ENCODE measurements around the gene BTN1A1. TPM values are rescaled to one million over a fixed set of nuclear protein-coding genes. Genes with fewer than 3 reads are reported as not detected.

Gene BTN1A1
- total RNA-seq, 1 experiment from 2014 or later: 0.10 TPM

- H3K27ac ChIP-seq (ENCODE audit: low read length): no peak overlapping the region
These were observed 15.9 kb upstream of the BTN1A1 start for GRCh38 chr6:26484161-26484560.

GRCh38 chr6:26485112-26485780, 14.9 kb upstream of the BTN1A1 start:
- ATAC-seq: no peak
- intact Hi-C loops (cut with micrococcal nuclease; ENCODE audit: unreplicated experiment) (no loop called here), in situ Hi-C loops (cut with HindIII; ENCODE audit: low pct_unique_long_range_greater_than_20kb, low sequenced_read_pairs) (no loop called here)
- TF ChIP-seq POLR2AphosphoS5 (IDR thresholded peaks at IDR 0.05; ENCODE audit: low read depth, low read length): no peak
- TF ChIP-seq, protein P1, sequence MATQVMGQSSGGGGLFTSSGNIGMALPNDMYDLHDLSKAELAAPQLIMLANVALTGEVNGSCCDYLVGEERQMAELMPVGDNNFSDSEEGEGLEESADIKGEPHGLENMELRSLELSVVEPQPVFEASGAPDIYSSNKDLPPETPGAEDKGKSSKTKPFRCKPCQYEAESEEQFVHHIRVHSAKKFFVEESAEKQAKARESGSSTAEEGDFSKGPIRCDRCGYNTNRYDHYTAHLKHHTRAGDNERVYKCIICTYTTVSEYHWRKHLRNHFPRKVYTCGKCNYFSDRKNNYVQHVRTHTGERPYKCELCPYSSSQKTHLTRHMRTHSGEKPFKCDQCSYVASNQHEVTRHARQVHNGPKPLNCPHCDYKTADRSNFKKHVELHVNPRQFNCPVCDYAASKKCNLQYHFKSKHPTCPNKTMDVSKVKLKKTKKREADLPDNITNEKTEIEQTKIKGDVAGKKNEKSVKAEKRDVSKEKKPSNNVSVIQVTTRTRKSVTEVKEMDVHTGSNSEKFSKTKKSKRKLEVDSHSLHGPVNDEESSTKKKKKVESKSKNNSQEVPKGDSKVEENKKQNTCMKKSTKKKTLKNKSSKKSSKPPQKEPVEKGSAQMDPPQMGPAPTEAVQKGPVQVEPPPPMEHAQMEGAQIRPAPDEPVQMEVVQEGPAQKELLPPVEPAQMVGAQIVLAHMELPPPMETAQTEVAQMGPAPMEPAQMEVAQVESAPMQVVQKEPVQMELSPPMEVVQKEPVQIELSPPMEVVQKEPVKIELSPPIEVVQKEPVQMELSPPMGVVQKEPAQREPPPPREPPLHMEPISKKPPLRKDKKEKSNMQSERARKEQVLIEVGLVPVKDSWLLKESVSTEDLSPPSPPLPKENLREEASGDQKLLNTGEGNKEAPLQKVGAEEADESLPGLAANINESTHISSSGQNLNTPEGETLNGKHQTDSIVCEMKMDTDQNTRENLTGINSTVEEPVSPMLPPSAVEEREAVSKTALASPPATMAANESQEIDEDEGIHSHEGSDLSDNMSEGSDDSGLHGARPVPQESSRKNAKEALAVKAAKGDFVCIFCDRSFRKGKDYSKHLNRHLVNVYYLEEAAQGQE (IDR thresholded peaks at IDR 0.05; ENCODE audit: insufficient read depth in 1 of 2, low read depth in 2 of 2, low read length in 1 of 2): no peak
- no peak for TF ChIP-seq TCF7L2 (IDR thresholded peaks at IDR 0.05; ENCODE audit: low read depth, low read length)
- TF ChIP-seq SIN3A (IDR thresholded peaks at IDR 0.05; ENCODE audit: borderline replicate concordance, insufficient read depth, low read depth, low read length): no peak
- TF ChIP-seq, protein P2, sequence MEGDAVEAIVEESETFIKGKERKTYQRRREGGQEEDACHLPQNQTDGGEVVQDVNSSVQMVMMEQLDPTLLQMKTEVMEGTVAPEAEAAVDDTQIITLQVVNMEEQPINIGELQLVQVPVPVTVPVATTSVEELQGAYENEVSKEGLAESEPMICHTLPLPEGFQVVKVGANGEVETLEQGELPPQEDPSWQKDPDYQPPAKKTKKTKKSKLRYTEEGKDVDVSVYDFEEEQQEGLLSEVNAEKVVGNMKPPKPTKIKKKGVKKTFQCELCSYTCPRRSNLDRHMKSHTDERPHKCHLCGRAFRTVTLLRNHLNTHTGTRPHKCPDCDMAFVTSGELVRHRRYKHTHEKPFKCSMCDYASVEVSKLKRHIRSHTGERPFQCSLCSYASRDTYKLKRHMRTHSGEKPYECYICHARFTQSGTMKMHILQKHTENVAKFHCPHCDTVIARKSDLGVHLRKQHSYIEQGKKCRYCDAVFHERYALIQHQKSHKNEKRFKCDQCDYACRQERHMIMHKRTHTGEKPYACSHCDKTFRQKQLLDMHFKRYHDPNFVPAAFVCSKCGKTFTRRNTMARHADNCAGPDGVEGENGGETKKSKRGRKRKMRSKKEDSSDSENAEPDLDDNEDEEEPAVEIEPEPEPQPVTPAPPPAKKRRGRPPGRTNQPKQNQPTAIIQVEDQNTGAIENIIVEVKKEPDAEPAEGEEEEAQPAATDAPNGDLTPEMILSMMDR (IDR thresholded peaks at IDR 0.05): no peak
- H3K27ac ChIP-seq (ENCODE audit: low read length): no peak overlapping the region
- H3K9me3 ChIP-seq (ENCODE audit: control insufficient read depth, insufficient read depth, low read depth, low read length): no peaks in the 10 kb centered on the region
- POLR2A ChIA-PET: interaction anchor here (1.1 kb wide), 1 partner anchor 11 kb away, joined by 3 read pairs; no protein-coding TSS in a partner anchor
- no TSS peak for BruUV-seq (replicated peaks)
- no peaks in the 10 kb centered on the region for H3K4me1 ChIP-seq (ENCODE audit: control insufficient read depth, insufficient read depth, low read length)
- H3K27me3 ChIP-seq (ENCODE audit: control insufficient read depth, insufficient read depth, low read length): no peaks in the 10 kb centered on the region
- CTCF ChIA-PET: no interaction called here
- no peaks in the 10 kb centered on the region for H3K36me3 ChIP-seq (ENCODE audit: control insufficient read depth, insufficient read depth, low read length)
- DNase-seq (ENCODE audit: low read depth, low spot score): no peak
- no peak overlapping the region for H3K4me3 ChIP-seq (ENCODE audit: low read depth in 2 of 2, low read length in 2 of 2)

More at GRCh38 chr6:26484161-26484560, 15.9 kb upstream of the BTN1A1 start:
- BruUV-seq (replicated peaks): no TSS peak
- DNase-seq (ENCODE audit: low read depth, low spot score) (no peak), ATAC-seq (no peak)
- Histone ChIP-seq H3K9me3 (ENCODE audit: control insufficient read depth, insufficient read depth, low read depth, low read length) (no peaks in the 10 kb centered on the region), H3K4me1 (ENCODE audit: control insufficient read depth, insufficient read depth, low read length) (no peaks in the 10 kb centered on the region), H3K27me3 (ENCODE audit: control insufficient read depth, insufficient read depth, low read length) (no peaks in the 10 kb centered on the region), H3K36me3 (ENCODE audit: control insufficient read depth, insufficient read depth, low read length) (no peaks in the 10 kb centered on the region), H3K4me3 (ENCODE audit: low read depth in 2 of 2, low read length in 2 of 2) (no peak overlapping the region)
- no peak for TF ChIP-seq TCF7L2 (IDR thresholded peaks at IDR 0.05; ENCODE audit: low read depth, low read length)
- TF ChIP-seq SIN3A (IDR thresholded peaks at IDR 0.05; ENCODE audit: borderline replicate concordance, insufficient read depth, low read depth, low read length): no peak
- no peak for TF ChIP-seq POLR2AphosphoS5 (IDR thresholded peaks at IDR 0.05; ENCODE audit: low read depth, low read length)
- TF ChIP-seq, protein P1 (IDR thresholded peaks at IDR 0.05; ENCODE audit: insufficient read depth in 1 of 2, low read depth in 2 of 2, low read length in 1 of 2): no peak
- TF ChIP-seq, protein P2 (IDR thresholded peaks at IDR 0.05): no peak
- in situ Hi-C loops (cut with HindIII; ENCODE audit: low pct_unique_long_range_greater_than_20kb, low sequenced_read_pairs): no loop called here
- POLR2A ChIA-PET: no interaction called here
- CTCF ChIA-PET: no interaction called here
- intact Hi-C loops (cut with micrococcal nuclease; ENCODE audit: unreplicated experiment): no loop called here

Data from Panc1 (cell line).